DMS53 treated with DMSO at 0.1 percent for 48 hours (cell line): ENCODE measurements around the gene PLD5.
"Not testable (repeated sequence)": the region's sequence is repeated elsewhere in the genome, so short reads cannot be mapped to it uniquely, and the experiment has no call there.

Experiments used
- DNase-seq: peaks from one replicate; lab custom pipeline; 2025; ENCODE audit not compliant: unreplicated experiment; lab: John Stamatoyannopoulos, UW

The PLD5 gene

GRCh38 chr1:242282758-242283485 lies 241.6 kb downstream of the PLD5 start:
- DNase-seq = not testable (repeated sequence)

DNA sequence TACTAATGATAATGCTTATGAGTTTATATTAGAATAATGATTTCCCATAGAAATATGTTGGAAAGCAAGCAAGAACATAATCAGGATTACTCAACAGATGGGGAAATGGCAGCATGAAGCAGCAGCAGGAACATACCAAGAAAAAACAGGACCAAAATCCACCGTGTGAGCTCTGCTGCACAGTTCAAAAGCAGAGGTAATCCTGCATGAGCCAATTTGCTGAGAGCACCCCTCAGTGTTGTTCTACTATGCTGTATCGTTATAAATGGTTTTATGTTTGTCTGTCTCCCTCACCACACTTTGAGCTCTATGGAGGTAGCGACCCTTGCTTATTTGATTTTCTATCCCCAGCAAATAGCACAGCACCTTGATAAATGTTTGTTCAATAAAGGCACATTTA lies 246.1 kb downstream of the PLD5 start:
- not testable (repeated sequence) for DNase-seq

- not testable (repeated sequence) for DNase-seq
These were observed 247.7 kb downstream of the PLD5 start for GRCh38 chr1:242276769-242277168.

GRCh38 chr1:242267004-242267403 lies 257.5 kb downstream of the PLD5 start:
- DNase-seq = not testable (repeated sequence)

GRCh38 chr1:242264419-242264818 lies 260.1 kb downstream of the PLD5 start:
- not testable (repeated sequence) for DNase-seq

DNA sequence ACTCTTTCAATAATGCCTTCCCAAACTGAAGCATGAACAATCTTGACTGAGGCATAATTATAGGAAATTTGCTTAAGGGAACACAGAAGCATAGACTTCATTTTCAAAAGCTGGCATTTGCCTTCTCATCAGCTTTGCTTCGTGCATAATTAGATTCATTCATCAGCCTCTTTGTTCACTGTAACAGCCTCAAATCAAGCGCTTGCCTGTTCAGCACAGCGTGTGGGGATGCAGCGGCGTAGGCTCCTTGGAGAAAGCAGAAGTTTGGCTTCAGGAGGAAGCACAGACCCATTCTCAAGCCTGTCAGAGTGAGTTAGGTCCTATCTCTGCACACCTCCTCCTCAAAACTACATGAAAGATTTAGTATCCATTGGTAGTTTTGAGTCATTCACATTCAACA lies 279.2 kb downstream of the PLD5 start:
- DNase-seq = no peak

DNA sequence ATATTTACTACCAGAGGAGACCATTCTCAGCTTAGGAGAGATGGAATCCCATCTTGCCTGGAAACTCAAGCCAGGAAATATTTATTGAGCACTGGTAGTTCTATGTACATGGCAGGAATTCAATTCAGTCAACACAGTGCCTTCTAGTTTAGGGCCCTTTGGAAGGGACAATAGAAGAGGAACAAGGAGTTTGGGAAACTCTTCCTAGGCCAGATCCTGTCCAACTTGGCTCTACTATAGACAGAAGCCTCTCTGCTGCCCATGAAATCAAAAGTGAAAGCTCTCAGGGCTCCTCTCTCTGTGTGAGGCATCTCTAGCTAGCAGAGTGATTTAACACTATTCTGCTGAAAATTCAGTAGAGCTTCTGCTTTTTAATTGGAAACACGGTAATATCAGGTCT lies 281.0 kb downstream of the PLD5 start:
- DNase-seq = no peak

DNA sequence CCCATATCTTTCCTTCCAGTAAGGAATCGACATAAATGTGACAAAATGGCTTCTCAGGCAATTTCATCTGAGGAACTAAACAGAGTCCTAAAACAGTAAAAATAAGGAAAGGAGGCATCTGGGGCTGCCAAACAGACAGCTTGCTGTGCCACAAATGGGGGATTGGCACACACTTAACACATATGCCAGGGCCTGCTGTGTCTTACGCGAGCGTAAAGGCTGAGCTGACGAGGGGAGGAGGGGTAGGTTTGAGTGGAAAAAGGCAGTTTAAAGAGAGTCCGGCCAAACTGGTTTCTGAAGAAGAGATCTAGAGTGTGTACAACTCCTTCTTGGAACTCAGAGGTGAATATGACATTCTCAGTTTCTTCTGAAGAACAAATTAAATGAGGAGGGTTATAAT lies 281.5 kb downstream of the PLD5 start:
- no peak for DNase-seq

- DNase-seq = no peak
These were observed 282.6 kb downstream of the PLD5 start for GRCh38 chr1:242241936-242242335.

GRCh38 chr1:242240691-242241090 lies 283.8 kb downstream of the PLD5 start:
- DNase-seq = no peak

- no peak for DNase-seq
These were observed 284.4 kb downstream of the PLD5 start for GRCh38 chr1:242240077-242240476.

- DNase-seq = no peak
These were observed 285.1 kb downstream of the PLD5 start for GRCh38 chr1:242239398-242239797.

DNA sequence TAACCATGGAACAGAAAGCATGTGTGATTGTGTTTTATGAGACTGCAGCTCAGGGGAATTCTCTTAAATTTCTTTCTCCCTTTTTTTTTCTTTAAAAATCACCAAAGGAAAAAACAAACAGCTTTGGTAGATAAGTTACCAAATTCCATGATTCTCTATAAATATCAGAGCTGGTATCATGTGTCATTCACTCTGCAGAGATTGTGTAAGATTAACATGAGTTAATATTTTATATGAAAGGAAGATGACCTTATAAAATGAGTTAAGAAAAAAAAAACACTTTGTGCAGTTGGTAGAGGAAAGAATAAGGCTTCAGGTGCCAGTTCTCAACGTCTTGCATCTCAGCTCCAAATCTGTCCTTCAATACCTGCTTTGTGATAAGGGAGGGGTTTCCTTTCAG lies 287.4 kb downstream of the PLD5 start:
- DNase-seq = no peak

- DNase-seq = no peak
These were observed 295.5 kb downstream of the PLD5 start for GRCh38 chr1:242228991-242229390.

DNA sequence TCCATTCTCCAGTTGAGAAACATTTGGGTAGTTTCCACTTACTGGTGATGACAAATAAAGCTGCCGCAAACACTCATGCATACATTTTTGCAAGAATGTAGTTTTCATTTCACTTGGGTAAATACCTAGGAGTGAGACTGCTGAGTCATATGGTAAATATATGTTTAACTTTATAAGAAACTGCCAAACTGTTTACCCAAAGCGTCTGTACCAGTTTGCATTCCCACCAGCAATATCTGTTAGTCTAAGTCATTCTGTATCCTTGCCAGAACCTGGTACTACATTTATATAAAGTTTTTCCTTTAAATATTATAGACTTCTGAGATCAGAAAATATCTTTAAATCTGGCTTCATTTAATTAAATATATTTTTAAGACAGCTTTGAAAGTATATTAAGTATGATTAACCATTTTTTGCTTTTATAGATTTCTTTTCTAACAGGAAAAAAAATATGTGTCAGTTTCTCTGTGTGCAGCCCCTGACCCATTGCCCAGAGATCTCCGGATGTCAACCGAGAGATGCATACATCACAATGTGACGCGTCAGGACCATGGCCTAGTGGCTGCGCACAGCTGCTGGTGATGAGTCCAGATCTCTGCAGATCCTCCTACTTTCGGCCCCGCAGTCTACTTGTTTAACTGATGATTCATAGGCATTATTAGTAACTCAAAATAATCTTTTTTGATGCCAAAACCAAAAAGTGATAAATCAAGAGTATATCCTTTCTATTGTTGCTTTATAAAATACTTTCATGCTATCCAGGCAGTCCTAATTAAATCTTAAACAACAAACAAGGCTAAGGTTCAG lies 298.5 kb downstream of the PLD5 start:
- DNase-seq = no peak

DNA sequence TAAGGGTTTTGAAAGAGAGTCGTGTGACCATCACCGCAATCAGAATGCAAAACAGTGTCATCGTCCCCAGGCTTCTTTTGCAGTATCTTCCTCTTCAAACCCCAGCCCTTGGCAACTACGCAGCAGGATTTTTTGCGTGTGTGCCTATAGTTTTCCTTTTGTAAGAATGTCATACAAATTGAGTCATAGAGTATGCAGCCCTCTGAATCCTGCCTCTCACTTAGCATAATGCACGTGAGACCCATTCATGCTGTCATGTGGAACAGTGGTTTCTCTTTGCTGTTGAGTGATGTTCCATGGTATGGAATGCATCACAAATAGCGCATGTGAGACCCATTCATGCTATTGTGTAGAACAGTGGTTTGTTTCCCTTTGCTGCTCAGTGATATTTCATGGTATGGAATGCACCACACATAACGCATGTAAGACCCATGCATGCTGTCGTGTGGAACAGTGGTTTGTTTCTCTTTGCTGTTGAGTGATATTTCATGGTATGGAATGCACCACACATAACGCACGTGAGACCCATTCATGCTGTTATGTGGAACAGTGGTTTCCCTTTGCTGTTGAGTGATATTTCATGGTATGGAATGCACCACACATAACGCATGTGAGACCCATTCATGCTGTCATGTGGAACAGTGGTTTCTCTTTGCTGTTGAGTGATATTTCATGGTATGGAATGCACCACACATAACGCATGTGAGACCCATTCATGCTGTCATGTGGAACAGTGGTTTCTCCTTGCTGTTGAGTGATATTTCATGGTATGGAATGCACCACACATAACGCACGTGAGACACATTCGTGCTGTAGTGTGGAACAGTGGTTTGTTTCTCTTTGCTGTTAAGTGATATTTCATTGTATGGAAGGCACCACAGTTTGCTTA lies 299.4 kb downstream of the PLD5 start:
- DNase-seq = not testable (repeated sequence)

GRCh38 chr1:242224461-242224860 lies 300.0 kb downstream of the PLD5 start:
- DNase-seq = no peak

- no peak for DNase-seq
These were observed 304.6 kb downstream of the PLD5 start for GRCh38 chr1:242219905-242220304.

DNA sequence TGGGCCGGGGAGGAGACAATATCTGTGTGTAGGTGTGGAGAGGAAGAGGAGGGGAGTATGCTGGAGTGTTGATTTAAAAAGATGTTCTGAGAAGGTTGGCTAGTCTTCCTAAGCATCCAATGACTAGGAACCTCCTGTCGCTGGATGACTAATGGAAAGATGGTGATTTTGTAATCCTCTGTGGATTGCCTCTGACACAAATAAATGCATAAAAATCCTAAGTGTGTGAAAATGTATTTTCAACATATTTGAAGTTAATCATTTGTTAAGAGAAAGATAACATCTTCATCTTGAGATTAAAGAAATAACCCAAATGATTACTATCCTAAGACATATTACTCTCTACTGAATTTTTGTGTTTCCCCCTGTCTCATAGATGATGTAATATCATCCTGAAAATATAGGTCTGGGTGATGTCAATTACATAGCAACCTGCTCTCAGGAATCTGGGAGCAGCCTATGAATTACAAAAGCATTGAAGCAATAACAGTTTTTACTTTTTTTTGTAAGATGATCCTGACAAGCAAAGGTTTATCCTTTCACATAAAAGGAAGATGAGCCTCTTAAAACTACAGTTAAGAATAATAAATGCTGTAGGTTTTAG lies 305.1 kb downstream of the PLD5 start:
- no peak for DNase-seq

DNA sequence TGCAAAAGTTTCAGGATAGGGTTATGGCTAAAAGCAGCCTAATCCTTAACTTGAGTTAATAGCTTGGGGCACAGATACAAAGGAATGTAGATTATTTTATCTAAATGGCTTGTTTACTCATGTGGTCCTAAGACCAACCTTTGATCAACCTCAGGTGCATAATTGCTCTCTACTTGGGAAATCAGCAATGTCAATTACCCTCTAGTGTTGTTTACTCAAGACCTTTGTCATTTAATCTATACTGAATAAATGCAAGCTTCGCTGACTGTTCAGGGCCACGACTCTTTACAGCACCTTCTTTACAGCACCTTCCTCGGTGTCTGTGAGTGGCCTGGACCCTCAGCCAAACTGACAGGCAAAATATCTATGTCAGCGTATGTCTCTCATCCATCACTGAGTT lies 308.1 kb downstream of the PLD5 start:
- DNase-seq = no peak

GRCh38 chr1:242214455-242214854 lies 310.0 kb downstream of the PLD5 start:
- DNase-seq = not testable (repeated sequence)
